ENCODE data around the gene RBM47.
"Not testable (repeated sequence)": the region's sequence is repeated elsewhere in the genome, so short reads cannot be mapped to it uniquely, and the experiment has no call there.

RBM47 gene

DNA sequence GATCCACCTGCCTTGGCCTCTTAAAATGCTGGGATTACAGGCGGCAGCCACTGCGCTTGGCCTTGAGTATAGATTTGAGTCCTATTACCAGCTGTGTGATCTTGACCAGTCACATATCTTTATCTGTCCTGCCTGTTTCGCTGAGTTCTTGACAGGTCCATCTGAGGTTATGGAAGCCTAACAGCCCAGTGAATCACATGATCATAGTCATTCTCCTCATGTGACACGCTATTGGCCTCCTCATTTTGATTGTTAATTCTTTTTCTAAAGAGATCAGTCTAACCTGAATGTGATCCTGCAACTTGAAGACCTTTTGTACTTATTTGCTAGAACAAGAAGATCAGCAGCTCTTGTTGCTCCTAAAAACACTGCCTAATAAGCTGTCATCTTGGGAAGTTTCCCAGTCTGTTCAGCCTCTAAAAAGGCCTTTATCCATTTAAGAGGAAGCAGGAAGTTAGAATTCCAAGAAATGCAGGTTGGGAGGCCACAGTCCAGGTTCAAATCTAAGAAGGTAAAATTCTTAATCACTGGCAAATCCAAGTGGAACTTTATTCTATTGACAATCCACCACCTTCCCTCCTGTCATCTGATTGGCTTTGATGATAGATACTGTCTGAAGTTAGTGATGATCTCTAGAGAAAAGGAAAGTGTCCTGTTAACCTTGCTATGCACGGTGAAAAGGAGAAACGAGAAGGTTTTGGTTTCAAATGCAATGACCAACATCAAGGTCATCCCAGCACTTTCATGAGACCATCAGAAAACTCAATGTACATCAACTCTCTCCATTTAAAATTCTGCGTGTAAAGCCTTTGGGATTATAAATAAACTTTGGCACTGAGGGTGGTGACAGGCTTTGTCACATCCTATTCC is 207.6 kb downstream of the RBM47 start:
- TF ChIP-seq TAF1 (IDR thresholded peaks at IDR 0.05; ENCODE audit: borderline replicate concordance, low read depth, low read length) (no peak), POLR2AphosphoS5 (IDR thresholded peaks at IDR 0.05; ENCODE audit: low read depth, low read length) (no peak), POLR2A (IDR thresholded peaks at IDR 0.05; ENCODE audit: low read depth, low read length) (no peak)
- FAIRE-seq (no peak), DNase-seq (ENCODE audit: insufficient read length) (no peak)

DNA sequence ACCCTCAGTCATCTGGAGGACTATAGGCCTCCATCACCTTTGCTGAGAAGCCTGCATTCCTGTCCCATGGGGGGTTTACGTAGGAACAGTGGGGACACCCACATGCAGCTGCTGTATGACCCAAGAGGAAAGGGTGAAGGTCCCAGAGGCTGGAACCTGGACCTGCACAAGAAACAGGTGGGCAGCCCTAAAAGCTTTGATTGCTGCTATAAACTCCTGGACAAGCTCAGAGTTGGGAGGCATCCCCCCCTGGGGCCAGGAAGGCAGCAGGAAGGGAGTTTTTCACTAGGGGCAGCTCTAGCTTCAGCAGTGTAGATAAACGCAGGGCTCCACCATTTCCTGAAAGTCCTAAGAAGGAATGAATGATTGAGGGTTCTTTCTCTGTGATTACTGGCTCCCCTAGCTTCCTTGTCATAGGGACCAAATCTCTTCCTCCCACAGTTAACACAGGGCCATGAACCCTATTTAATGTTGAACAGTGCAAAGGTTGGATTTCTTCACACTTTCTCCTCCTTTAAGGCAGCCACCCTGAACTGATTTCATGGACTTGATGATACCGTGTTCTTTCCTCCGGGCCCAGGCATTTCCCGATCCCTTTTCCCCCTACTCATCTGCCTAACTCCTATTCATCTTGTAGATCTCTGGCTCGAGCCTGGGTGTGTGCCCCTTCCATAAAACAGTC is 210.3 kb downstream of the RBM47 start:
- TF ChIP-seq TAF1 (IDR thresholded peaks at IDR 0.05; ENCODE audit: borderline replicate concordance, low read depth, low read length) (no peak), POLR2A (IDR thresholded peaks at IDR 0.05; ENCODE audit: low read depth, low read length) (no peak), POLR2AphosphoS5 (IDR thresholded peaks at IDR 0.05; ENCODE audit: low read depth, low read length) (no peak)
- no peak for DNase-seq (ENCODE audit: insufficient read length)
- no peak for FAIRE-seq

DNA sequence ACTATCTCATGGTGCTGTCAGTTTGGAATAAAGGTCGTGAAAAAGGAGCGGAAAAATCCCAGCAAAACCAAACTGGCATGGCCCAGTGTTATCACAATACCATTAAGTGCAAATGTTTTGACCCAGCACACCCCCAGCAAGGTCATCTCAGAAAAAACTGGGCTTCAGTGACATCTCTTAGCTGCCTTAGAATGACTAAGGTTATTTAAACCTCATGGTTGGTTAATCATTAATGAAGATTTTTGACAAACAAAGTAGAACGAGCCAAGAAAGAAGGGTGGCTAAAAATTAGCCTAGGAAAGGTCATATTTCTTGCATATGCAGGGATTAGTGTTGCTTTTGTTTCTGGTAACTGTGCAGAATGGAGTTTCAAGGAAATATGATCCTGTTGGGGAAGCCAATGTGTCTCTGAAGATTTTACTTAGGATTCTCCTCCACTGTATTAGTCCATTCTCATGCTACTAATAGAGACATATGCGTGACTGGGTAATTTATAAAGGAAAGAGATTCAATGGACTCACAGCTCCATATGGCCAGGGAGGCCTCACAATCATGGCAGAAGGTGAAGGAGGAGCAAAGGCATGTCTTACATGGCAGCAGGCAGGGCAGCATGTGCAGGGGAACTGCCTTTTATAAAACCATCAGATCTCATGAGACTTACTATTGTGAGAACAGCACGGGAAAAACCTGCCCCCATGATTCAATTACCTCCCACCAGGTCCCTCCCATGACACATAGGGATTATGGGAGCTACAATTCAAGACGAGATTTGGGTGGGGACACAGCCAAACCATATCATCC is 211.0 kb downstream of the RBM47 start:
- FAIRE-seq (no peak), DNase-seq (ENCODE audit: insufficient read length) (no peak)
- TF ChIP-seq POLR2A (IDR thresholded peaks at IDR 0.05; ENCODE audit: low read depth, low read length): no peak
- TF ChIP-seq TAF1 (IDR thresholded peaks at IDR 0.05; ENCODE audit: borderline replicate concordance, low read depth, low read length): no peak
- no peak for TF ChIP-seq POLR2AphosphoS5 (IDR thresholded peaks at IDR 0.05; ENCODE audit: low read depth, low read length)

DNA sequence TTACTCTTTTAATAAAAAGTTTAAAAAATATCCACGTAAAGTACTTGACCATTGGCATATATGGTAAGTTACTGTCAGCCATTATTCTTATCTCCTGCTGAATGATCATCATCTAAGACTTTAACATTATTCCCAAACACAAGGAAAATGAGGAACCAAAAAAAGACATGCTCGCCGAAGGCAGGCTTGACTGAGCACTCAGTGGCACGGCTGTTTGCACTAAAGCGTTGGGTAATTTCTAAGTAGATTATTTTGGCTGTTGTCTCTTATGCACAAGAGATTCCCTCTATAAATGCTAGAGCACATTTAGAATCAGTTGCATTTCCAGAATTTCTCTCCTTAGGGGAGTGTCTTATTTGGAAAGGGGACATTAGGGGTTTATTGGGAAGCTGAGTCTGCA is 211.7 kb downstream of the RBM47 start:
- FAIRE-seq: no peak
- no peak for DNase-seq (ENCODE audit: insufficient read length)
- TF ChIP-seq TAF1 (IDR thresholded peaks at IDR 0.05; ENCODE audit: borderline replicate concordance, low read depth, low read length): no peak
- no peak for TF ChIP-seq POLR2A (IDR thresholded peaks at IDR 0.05; ENCODE audit: low read depth, low read length)
- no peak for TF ChIP-seq POLR2AphosphoS5 (IDR thresholded peaks at IDR 0.05; ENCODE audit: low read depth, low read length)

DNA sequence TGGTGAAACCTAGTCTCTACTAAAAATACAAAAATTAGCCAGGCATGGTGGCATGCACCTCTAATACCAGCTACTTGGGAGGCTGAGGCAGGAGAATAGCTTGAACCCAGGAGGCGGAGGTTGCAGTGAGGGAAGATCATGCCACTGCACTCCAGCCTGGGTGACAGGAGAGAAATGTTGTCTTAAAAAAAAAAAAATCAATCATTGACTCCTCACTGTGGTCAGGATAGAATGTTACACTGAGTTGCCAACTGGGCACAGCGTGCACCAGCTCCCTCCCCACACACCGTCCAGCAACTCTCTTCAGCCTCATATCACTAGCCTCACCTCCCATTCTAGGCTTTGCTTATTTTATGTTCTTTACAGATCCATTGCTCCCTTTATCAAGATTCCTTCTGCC is 215.0 kb downstream of the RBM47 start:
- DNase-seq (ENCODE audit: insufficient read length) (no peak), FAIRE-seq (no peak)
- no peak for TF ChIP-seq TAF1 (IDR thresholded peaks at IDR 0.05; ENCODE audit: borderline replicate concordance, low read depth, low read length)
- no peak for TF ChIP-seq POLR2A (IDR thresholded peaks at IDR 0.05; ENCODE audit: low read depth, low read length)
- no peak for TF ChIP-seq POLR2AphosphoS5 (IDR thresholded peaks at IDR 0.05; ENCODE audit: low read depth, low read length)

DNA sequence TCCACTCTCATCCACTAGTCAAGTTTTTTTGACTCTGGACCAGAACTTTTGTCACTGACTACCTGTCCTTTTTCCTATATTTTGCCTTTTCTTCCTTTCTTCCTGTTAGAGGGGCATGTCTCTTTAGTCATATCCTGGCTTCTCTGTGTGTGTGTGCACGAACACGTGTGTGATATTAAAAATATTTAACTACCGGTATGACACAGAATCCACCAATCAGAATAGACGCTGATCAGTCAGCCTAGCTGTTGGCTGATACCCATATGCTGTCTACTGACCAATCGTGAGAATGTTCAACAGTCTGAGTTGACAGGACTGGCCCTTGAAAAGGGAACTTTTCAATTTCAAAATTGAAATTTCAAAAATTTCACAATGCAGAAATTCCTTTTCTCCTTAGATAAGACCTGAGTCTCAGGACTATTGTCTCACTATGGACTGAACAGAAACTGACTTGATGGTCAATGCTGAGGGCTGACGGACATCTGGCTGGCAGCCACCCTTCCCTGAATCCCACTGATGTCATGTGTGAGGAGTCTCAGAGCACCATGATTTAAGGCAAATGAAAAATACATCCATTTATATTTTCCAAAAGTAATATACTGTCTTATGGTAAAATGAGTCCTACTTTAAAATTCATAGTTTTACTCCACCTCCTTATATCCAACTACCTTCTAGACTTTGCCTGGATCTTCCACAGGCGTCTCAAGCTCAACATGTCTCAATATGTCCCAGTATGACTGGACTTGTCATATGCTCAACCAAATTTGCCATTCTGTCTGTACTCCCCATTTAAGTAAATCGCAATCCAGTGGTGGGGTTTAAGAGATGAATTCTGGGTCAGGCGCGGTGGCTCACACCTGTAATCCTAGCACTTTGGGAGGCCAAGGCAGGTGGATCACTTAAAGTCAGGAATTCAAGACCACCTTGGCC is 216.5 kb downstream of the RBM47 start:
- DNase-seq (ENCODE audit: insufficient read length): no peak
- FAIRE-seq: no peak
- TF ChIP-seq TAF1 (IDR thresholded peaks at IDR 0.05; ENCODE audit: borderline replicate concordance, low read depth, low read length) (no peak), POLR2A (IDR thresholded peaks at IDR 0.05; ENCODE audit: low read depth, low read length) (no peak), POLR2AphosphoS5 (IDR thresholded peaks at IDR 0.05; ENCODE audit: low read depth, low read length) (no peak)

DNA sequence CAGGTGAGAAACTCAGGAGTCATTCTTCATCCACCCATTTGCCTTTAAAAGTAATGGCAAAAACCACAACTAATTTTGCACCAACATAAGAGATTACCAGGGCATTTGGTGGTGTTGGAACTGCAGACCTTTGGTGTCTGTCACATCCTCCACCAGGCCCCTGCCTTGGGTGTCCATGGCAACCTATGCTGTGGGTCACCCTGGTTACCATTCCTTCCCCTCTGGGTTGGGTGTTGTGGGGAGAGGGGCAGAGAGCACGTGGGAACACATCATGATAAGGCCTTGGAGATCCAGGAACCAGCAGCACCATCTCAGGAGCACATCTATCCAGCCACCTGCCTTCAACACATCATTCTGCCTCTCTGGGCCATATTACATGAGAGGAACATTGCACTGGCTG is 217.3 kb downstream of the RBM47 start:
- no peak for TF ChIP-seq POLR2A (IDR thresholded peaks at IDR 0.05; ENCODE audit: low read depth, low read length)
- no peak for TF ChIP-seq POLR2AphosphoS5 (IDR thresholded peaks at IDR 0.05; ENCODE audit: low read depth, low read length)
- no peak for TF ChIP-seq TAF1 (IDR thresholded peaks at IDR 0.05; ENCODE audit: borderline replicate concordance, low read depth, low read length)

DNA sequence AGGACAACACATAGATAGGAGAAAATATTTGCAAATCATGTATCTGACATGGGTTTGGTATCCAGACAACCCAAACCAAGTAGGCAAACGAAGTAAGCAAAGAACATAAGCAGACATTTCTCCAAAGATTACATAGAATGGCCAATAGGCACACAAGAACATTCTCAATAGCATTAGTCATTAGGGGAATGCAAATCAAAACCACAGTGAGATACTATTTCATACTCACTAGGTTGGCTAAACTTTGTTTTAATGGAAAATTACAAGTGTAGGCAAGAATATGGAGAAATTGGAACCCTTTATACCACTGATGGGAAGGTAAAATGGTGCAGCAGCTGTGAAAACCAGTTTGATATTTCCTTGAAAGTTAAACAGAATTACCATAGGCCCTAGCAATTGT is 219.8 kb downstream of the RBM47 start:
- TF ChIP-seq POLR2A (IDR thresholded peaks at IDR 0.05; ENCODE audit: low read depth, low read length) (no peak), TAF1 (IDR thresholded peaks at IDR 0.05; ENCODE audit: borderline replicate concordance, low read depth, low read length) (no peak), POLR2AphosphoS5 (IDR thresholded peaks at IDR 0.05; ENCODE audit: low read depth, low read length) (no peak)
- no peak for DNase-seq (ENCODE audit: insufficient read length)
- FAIRE-seq: no peak

More for the DNA sequence above, 217.3 kb downstream of the RBM47 start:
- FAIRE-seq: no peak
- DNase-seq (ENCODE audit: insufficient read length): no peak

DNA sequence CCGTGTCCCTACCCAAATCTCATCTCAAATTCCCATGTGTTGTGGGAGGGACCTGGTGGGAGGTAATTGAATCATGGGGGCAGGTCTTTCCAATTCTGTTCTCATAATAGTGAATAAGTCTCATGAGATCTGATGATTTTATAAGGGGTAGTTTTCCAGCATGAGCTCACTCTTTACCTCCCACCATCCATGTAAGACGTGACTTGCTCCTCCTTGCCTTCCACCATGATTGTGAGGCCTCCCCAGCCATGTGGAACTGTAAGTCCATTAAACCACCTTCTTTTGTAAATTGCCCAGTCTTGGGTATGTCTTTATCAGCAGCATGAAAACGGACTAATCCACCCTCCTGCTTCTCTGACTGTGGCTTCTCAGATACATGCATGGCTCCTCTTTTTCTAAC is 222.2 kb downstream of the RBM47 start:
- FAIRE-seq; DNase-seq (ENCODE audit: insufficient read length): not testable (repeated sequence)

DNA sequence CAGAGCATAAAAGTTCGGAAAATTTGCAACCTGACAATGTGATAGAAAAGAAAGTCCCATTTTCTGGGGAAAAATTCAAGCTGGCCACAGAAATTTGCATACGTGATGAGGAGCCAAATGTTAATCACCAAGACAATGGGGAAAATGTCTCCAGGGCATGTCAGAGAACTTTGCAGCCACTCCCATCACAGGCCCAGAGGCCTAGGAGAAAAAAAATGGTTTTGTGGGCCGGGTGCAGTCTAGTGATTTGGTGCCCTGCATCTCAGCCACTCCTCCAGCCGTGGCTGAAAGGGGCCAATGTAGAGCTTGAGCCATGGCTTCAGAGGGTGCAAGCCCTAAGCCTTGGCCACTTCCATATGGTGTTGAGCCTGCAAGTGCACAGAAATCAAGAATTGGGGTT is 223.3 kb downstream of the RBM47 start:
- DNase-seq (ENCODE audit: insufficient read length) (no peak), FAIRE-seq (no peak)
- TF ChIP-seq POLR2A (IDR thresholded peaks at IDR 0.05; ENCODE audit: low read depth, low read length) (no peak), POLR2AphosphoS5 (IDR thresholded peaks at IDR 0.05; ENCODE audit: low read depth, low read length) (no peak), TAF1 (IDR thresholded peaks at IDR 0.05; ENCODE audit: borderline replicate concordance, low read depth, low read length) (no peak)

DNA sequence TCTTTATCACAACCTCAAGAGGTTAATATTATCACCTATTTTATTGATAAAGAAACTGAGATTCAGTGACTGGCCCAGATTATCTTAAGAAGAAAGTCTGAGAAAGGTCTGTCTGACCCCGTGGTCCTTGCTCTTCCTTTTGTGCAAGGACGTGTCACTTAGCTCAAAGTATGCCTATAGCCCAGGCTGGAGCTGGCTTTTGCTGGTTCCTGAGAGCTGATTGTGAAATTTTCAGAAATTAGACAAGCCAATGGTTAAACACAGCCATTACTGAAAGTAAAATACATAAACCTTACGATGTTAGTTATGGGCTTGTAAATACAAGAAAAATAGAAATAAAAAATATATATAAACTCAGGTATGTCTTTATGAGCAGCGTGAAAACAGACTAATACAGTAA is 224.5 kb downstream of the RBM47 start:
- FAIRE-seq (no peak), DNase-seq (ENCODE audit: insufficient read length) (no peak)
- TF ChIP-seq POLR2AphosphoS5 (IDR thresholded peaks at IDR 0.05; ENCODE audit: low read depth, low read length): no peak
- TF ChIP-seq POLR2A (IDR thresholded peaks at IDR 0.05; ENCODE audit: low read depth, low read length): no peak
- TF ChIP-seq TAF1 (IDR thresholded peaks at IDR 0.05; ENCODE audit: borderline replicate concordance, low read depth, low read length): no peak
